MCF 10A (cell line): Measurements from ENCODE around the gene TMED1. TPM values are rescaled to one million over a fixed set of nuclear protein-coding genes. Genes with fewer than 3 reads are reported as not detected.
"Not testable (repeated sequence)": the region's sequence is repeated elsewhere in the genome, so short reads cannot be mapped to it uniquely, and the experiment has no call there.

Experiments used
- BruUV-seq: library from RNA; stranded (reverse); fragments of 400-500 nt; replicated peaks from 2 replicates; lab custom pipeline; 2021; lab: Mats Ljungman, UMichigan
- CTCF ChIA-PET: fragments of 300-600 bp; sonication (Branson Sonifier 250); formaldehyde crosslinking; extraction: SDS; loops from one replicate; lab custom pipeline; 2021; ENCODE audit warnings: antibody characterized with exemption, inconsistent platforms; lab: Yijun Ruan, JAX
- POLR2A ChIA-PET: fragments of 300-600, 350-650 bp; sonication (Branson Sonifier 250); formaldehyde crosslinking; extraction: SDS; loops from one replicate; lab custom pipeline; 2020; ENCODE audit warnings: antibody characterized with exemption, inconsistent platforms; lab: Yijun Ruan, JAX
- DNase-seq: peaks from one replicate; pipeline ENCODE4 v3.0.0-alpha.2; 2018; ENCODE audit not compliant: unreplicated experiment
- H3K27ac Mint-ChIP-seq: one replicate; pipeline ENCODE4 v1.8.0; 2022; ENCODE audit warnings: mild to moderate bottlenecking, low read depth, mixed read lengths; ENCODE audit not compliant: unreplicated experiment
- H3K27me3 Mint-ChIP-seq: one replicate; pipeline ENCODE4 v1.8.0; 2022; ENCODE audit warnings: mixed read lengths; ENCODE audit not compliant: insufficient read depth, unreplicated experiment
- H3K36me3 Mint-ChIP-seq: one replicate; pipeline ENCODE4 v1.8.0; 2022; ENCODE audit warnings: mild to moderate bottlenecking, moderate library complexity, mixed read lengths; ENCODE audit not compliant: insufficient read depth, unreplicated experiment
- H3K4me1 Mint-ChIP-seq: one replicate; pipeline ENCODE4 v1.8.0; 2022; ENCODE audit warnings: mixed read lengths; ENCODE audit not compliant: insufficient read depth, unreplicated experiment
- H3K4me3 Mint-ChIP-seq: one replicate; pipeline ENCODE4 v1.8.0; 2022; ENCODE audit warnings: mild to moderate bottlenecking, moderate library complexity, mixed read lengths; ENCODE audit not compliant: unreplicated experiment
- H3K9me3 Mint-ChIP-seq: one replicate; pipeline ENCODE4 v1.8.0; 2022; ENCODE audit warnings: mixed read lengths; ENCODE audit not compliant: unreplicated experiment
- intact Hi-C: fragments of 100-400 bp; cut with micrococcal nuclease; formaldehyde crosslinking; loops from 2 replicates; pipeline ENCODE4 v1.14.1; 2022
- total RNA-seq: library from RNA; stranded (reverse); gene quantifications from 2 replicates; pipeline ENCODE4 v1.2.3, GENCODE V29; 2022
- TF ChIP-seq, protein P1 (sequence below): fragments of 200-600 bp; IDR thresholded peaks from one replicate; pipeline ENCODE4 v1.8.0; 2022; ENCODE audit warnings: antibody characterized with exemption, mild to moderate bottlenecking; ENCODE audit not compliant: unreplicated experiment

The TMED1 gene
- total RNA-seq, 1 experiment from 2014 or later: 23.2 TPM

GRCh38 chr19:10838377-10838776, 2.4 kb upstream of the TMED1 start:
- ChIA-PET POLR2A (no interaction called here), CTCF (interaction anchor here (0.9 to 7.4 kb wide), 2 partner anchors 27 to 32 kb away, joined by 3 to 62 read pairs; no protein-coding TSS in a partner anchor)
- Mint-ChIP-seq H3K9me3 (peaks cover 12% of the 10 kb centered on the region), H3K4me1 (peaks cover 8% of the 10 kb centered on the region), H3K27ac (no peak overlapping the region), H3K27me3 (no peaks in the 10 kb centered on the region), H3K36me3 (peaks cover 18% of the 10 kb centered on the region), H3K4me3 (no peak overlapping the region)
- TF ChIP-seq, protein P1, sequence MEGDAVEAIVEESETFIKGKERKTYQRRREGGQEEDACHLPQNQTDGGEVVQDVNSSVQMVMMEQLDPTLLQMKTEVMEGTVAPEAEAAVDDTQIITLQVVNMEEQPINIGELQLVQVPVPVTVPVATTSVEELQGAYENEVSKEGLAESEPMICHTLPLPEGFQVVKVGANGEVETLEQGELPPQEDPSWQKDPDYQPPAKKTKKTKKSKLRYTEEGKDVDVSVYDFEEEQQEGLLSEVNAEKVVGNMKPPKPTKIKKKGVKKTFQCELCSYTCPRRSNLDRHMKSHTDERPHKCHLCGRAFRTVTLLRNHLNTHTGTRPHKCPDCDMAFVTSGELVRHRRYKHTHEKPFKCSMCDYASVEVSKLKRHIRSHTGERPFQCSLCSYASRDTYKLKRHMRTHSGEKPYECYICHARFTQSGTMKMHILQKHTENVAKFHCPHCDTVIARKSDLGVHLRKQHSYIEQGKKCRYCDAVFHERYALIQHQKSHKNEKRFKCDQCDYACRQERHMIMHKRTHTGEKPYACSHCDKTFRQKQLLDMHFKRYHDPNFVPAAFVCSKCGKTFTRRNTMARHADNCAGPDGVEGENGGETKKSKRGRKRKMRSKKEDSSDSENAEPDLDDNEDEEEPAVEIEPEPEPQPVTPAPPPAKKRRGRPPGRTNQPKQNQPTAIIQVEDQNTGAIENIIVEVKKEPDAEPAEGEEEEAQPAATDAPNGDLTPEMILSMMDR: no peak
- DNase-seq: no peak
- no TSS peak for BruUV-seq
- intact Hi-C loops: no loop called here

- CTCF ChIA-PET: interaction anchor here (0.6 to 7.4 kb wide), 5 partner anchors 8 to 33 kb away, joined by 4 to 62 read pairs (median 5); partner anchors contain the start of gene CARM1
Measured at GRCh38 chr19:10837649-10838048, 1.6 kb upstream of the TMED1 start.

DNA sequence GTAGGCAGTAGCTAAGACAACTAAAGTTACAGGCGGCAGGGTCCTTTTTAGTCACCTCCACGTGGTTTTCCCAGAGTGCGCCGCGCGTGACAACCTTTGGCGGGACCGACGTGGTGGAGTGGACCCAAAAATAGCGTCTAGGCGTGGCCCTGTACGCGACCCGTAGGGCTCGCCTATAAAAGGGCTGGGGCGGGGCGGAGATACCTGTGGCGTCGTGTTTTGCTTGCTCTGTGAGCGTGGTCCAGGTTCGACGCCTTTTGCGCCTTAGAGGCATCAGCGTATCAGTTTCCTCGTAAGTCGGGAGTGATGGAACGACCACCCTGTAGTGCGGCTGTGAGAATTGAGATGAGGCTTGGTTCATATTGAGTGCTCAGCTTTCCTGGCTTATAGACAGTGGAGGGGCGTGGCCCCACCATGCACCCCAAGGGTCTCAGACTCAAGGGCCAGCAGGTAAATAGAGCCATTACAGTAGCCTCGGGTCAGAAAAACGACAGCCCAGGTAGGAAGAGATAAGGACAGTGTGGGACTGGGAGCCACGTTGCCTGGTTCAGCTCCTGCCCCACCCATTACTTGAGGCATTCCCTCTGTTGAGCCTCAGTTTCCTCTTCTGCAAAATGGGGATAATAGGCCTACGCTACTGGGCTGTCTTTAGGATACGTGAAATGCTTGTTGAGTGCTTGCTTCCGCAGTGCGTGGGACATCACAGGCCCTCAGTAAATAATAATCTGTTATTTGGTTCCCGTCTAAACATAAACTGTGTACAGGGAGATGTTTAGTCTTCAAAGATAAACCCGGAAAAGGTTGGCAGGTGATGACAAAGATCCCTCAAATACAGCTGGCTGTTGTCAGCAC, 693 bp upstream of the TMED1 start:
- H3K4me1 Mint-ChIP-seq: peaks cover 8% of the 10 kb centered on the region
- peak; percentile 89 for DNase-seq
- no peaks in the 10 kb centered on the region for H3K27me3 Mint-ChIP-seq
- peak overlapping the region; percentile 95 for H3K4me3 Mint-ChIP-seq
- H3K36me3 Mint-ChIP-seq: peaks cover 20% of the 10 kb centered on the region
- BruUV-seq: TSS peak; percentile 68
- H3K9me3 Mint-ChIP-seq: peaks cover 12% of the 10 kb centered on the region
- POLR2A ChIA-PET: interaction anchor here (0.5 to 2.9 kb wide), 22 partner anchors 15 to 1967 kb away, joined by 3 to 29 read pairs (median 4); partner anchors contain the start of genes CARM1, DNM2, ELOF1 and LDLR
- TF ChIP-seq, protein P1: no peak
- CTCF ChIA-PET: interaction anchor here (0.6 to 7.4 kb wide), 11 partner anchors 9 to 119 kb away, joined by 3 to 62 read pairs (median 6); partner anchors contain the start of genes CARM1 and DNM2
- intact Hi-C loops: loop anchor here (1.0 kb wide), 1 partner anchor 119 kb away; no protein-coding TSS in a partner anchor
- H3K27ac Mint-ChIP-seq: peak overlapping the region; percentile 100

More at GRCh38 chr19:10837649-10838048, 1.6 kb upstream of the TMED1 start:
- DNase-seq, BruUV-seq, H3K27me3 Mint-ChIP-seq, H3K4me3 Mint-ChIP-seq, H3K4me1 Mint-ChIP-seq, H3K27ac Mint-ChIP-seq, intact Hi-C loops: not testable (repeated sequence)
- POLR2A ChIA-PET: interaction anchor here (2.4 kb wide), 1 partner anchor 120 kb away, joined by 29 read pairs; the partner anchor contains the start of gene DNM2
- H3K9me3 Mint-ChIP-seq: peaks cover 12% of the 10 kb centered on the region
- H3K36me3 Mint-ChIP-seq: peaks cover 20% of the 10 kb centered on the region

- DNase-seq: peak; percentile 32
- ChIA-PET POLR2A (interaction anchor here (0.6 to 2.9 kb wide), 19 partner anchors 14 to 1776 kb away, joined by 3 to 29 read pairs (median 5); partner anchors contain the start of genes CARM1, DNM2, LDLR and SMARCA4), CTCF (interaction anchor here (0.8 to 7.4 kb wide), 9 partner anchors 16 to 254 kb away, joined by 3 to 62 read pairs (median 6); partner anchors contain the start of genes CARM1 and DNM2)
- Mint-ChIP-seq H3K4me1 (peaks cover 8% of the 10 kb centered on the region), H3K9me3 (peaks cover 12% of the 10 kb centered on the region), H3K27ac (peak overlapping the region; percentile 100), H3K27me3 (no peaks in the 10 kb centered on the region), H3K36me3 (peaks cover 26% of the 10 kb centered on the region), H3K4me3 (peak overlapping the region; percentile 95)
- intact Hi-C loops: no loop called here
- TF ChIP-seq, protein P1: no peak
- BruUV-seq: TSS peak; percentile 28
Measured at GRCh38 chr19:10835089-10835753, 791 bp downstream of the TMED1 start.
